Left cardiac atrium (tissue), 4 donors: Measurements from ENCODE around the gene GSDMA. TPM values are rescaled to one million over a fixed set of nuclear protein-coding genes. Genes with fewer than 3 reads are reported as not detected.
A peak's percentile ranks its signal among the peaks of the same experiment; 100 is the strongest.

Source experiments
- ATAC-seq, 2 donors: fragments of 200-7000 bp; cut with Tn5 transposase; one replicate each; pipeline ENCODE4 v1.9.1; 2020; ENCODE audit warnings: mild to moderate bottlenecking in 2 of 2, moderate library complexity in 2 of 2
- DNase-seq: peaks from one replicate; pipeline ENCODE4 v3.0.0-alpha.2; 2020
- intact Hi-C, 2 donors: fragments of 100-400 bp; cut with DNase I; formaldehyde crosslinking; loops; one replicate each; pipeline versions ENCODE4 v1.14.1 to v1.15.1; 2022 to 2023
- total RNA-seq, 2 donors: library from RNA; stranded (reverse); fragmentation: NEBNext Ultra II Directional; extraction: Animal tissue kit (Norgen Biotek cat#: 25700); gene quantifications; one replicate each; pipeline ENCODE4 v1.2.1, GENCODE V29; 2021
- donor health status: DM: no; HTN: yes; CAD: no.
- donor health status: DM: no; HTN: yes; CAD: no; lungs with severe emphysema.
- donor health status: DM: yes; HTN: yes; CAD: no.
- donor health status: Dilated cardiomyopathy.

Gene GSDMA
- total RNA-seq, 2 donors from 2014 or later, result 1.3 TPM

DNA sequence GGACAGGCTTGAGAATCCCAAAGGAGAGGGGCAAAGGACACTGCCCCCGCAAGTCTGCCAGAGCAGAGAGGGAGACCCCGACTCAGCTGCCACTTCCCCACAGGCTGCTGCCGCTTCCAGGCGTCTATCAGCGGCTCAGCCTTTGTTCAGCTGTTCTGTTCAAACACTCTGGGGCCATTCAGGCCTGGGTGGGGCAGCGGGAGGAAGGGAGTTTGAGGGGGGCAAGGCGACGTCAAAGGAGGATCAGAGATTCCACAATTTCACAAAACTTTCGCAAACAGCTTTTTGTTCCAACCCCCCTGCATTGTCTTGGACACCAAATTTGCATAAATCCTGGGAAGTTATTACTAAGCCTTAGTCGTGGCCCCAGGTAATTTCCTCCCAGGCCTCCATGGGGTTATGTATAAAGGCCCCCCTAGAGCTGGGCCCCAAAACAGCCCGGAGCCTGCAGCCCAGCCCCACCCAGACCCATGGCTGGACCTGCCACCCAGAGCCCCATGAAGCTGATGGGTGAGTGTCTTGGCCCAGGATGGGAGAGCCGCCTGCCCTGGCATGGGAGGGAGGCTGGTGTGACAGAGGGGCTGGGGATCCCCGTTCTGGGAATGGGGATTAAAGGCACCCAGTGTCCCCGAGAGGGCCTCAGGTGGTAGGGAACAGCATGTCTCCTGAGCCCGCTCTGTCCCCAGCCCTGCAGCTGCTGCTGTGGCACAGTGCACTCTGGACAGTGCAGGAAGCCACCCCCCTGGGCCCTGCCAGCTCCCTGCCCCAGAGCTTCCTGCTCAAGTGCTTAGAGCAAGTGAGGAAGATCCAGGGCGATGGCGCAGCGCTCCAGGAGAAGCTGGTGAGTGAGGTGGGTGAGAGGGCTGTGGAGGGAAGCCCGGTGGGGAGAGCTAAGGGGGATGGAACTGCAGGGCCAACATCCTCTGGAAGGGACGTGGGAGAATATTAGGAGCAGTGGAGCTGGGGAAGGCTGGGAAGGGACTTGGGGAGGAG is 52.5 kb downstream of the GSDMA start, which contains the start of gene CSF3:
Gene CSF3, plus strand, starts transcription at position 436 of the 993 bp plus-strand sequence. Its CDS starts 35 bp downstream, at position 471.
- DNase-seq (no peak), ATAC-seq (no peak)
- intact Hi-C loops, result loop anchor here (5.0 to 10.0 kb wide), 3 partner anchors 162 to 270 kb away; partner anchors contain the start of genes CDC6 (in 1 of the 2) and RAPGEFL1 (in 1 of the 2)

- DNase-seq, result no peak
- no peak for ATAC-seq
- intact Hi-C loops, result loop anchor here (5.0 to 10.0 kb wide), 3 partner anchors 161 to 269 kb away; partner anchors contain the start of genes CDC6 (in 1 of the 2) and RAPGEFL1 (in 1 of the 2)
Observed at GRCh38 chr17:40015998-40016985, 53.5 kb downstream of the GSDMA start.

DNA sequence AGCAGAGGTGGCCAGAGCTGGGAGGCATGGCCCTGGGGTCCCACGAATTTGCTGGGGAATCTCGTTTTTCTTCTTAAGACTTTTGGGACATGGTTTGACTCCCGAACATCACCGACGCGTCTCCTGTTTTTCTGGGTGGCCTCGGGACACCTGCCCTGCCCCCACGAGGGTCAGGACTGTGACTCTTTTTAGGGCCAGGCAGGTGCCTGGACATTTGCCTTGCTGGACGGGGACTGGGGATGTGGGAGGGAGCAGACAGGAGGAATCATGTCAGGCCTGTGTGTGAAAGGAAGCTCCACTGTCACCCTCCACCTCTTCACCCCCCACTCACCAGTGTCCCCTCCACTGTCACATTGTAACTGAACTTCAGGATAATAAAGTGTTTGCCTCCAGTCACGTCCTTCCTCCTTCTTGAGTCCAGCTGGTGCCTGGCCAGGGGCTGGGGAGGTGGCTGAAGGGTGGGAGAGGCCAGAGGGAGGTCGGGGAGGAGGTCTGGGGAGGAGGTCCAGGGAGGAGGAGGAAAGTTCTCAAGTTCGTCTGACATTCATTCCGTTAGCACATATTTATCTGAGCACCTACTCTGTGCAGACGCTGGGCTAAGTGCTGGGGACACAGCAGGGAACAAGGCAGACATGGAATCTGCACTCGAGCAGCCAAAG is 54.7 kb downstream of the GSDMA start:
- ATAC-seq, result no peak
- DNase-seq, result peak; percentile 48
- intact Hi-C loops, result loop anchor here (5.0 to 10.0 kb wide), 3 partner anchors 160 to 267 kb away; partner anchors contain the start of genes CDC6 (in 1 of the 2) and RAPGEFL1 (in 1 of the 2)

DNA sequence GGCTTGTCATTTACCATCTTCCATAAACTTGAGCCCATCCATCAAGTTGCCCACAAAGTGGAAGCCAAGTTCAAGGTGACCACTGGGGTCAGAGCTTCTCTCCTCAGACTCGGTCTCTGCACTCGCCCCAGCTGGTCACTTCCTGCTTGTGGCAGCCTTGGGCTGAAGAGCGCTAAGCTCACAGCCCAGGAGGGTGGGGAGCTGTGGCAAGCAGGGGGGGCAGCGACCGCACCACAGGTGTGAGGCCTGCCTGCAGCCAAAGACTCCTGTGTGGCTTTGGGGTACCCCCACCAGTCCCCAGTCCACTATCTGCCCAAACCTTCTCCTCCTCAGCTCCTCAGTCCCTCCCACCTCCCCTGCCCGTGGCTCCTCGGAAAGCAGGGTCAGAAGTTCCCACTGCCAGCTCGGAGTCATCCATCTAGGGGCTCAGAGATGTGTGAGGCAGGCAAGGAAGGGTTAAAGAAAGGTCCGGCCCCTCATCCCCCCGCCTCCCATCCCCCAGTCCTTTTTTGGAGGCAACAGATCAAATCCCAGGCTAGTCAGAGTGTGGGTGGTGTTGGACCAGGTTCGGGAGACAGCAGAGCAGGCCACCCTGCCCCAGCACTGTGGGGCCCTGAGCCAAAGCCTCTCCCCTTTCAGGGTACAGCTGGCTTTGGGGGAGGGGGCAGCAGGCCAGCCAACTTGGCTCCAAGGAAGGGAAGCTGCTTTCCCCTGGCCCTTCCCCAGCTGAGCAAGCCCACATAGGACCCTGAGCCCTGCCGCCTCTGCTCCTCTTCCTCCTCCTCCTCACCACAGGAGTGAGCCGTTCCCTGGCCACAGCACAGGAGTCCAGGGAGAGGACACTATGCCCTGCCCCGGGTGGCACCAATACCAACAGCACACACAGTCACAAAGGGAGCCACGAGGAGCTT is 55.7 kb downstream of the GSDMA start:
- ATAC-seq (peak; percentile 32 to 39), DNase-seq (peak; percentile 63)
- intact Hi-C loops, result loop anchor here (5.0 to 10.0 kb wide), 3 partner anchors 159 to 266 kb away; partner anchors contain the start of genes CDC6 (in 1 of the 2) and RAPGEFL1 (in 1 of the 2)

DNA sequence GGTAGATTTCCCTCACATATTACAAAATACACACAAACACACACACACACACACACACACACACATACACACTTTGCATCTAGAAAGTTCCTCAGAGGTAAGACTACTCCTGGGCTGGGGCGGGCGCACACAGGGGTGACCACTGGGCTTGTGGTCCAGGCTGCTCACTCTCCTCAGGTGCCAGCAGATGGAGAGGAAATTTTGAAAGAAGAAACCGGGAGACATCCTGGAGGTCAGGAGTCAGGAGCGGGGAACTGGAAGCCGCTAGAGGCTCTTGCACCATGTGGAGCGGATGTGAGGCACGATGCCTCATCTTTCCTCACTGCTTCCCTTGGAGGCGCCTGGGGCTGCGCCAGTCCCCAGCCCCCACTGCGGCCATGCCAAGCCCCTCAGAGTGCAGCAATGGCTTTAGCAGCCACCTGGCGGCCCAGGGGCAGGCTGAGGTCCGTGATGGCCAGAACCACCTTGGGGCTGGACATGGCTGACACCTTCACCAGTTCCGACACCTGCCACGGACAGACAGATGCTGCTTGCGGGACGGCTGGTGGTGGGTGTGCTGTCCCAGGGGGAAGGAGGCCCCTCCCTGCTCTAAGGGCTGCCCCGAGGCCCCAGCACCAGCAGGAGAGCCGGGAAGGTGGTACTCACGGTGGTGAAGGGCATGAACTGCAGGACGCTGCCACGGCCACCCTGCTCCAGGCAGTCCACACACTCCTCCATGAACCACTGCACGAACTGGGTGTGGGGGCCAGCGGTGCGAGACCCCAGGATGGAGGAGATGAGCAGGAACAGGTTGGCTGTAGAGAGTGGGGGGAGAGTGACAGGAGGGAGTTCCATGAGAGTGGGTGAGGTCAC is 56.6 kb downstream of the GSDMA start:
- DNase-seq, result peak; percentile 48
- peak in 1 of 2 donors; percentile 11 for ATAC-seq
- intact Hi-C loops, result loop anchor here (5.0 to 10.0 kb wide), 3 partner anchors 158 to 265 kb away; partner anchors contain the start of genes CDC6 (in 1 of the 2) and RAPGEFL1 (in 1 of the 2)

DNA sequence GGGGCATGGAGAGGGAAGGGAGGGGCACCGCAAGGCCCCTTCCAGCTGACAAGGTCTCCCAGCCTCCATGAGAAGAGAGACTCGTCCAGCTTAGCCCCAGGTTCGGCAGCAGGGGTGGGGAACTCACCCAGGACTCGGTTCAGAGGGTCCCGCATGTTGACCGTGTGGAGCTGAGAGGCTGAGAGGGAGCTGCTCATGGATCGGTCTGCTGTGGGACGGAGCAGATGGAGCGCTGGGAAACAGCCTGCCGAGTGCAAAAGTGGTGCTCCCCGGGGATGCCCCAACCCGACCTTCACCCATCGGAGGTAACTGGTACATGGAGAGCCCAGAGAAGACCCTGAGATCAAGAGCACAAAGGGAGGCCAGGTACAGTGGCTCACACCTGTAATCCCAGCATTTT is 57.3 kb downstream of the GSDMA start:
- no peak for DNase-seq
- ATAC-seq, result no peak
- intact Hi-C loops, result no loop called here

GRCh38 chr17:40021451-40021971 is 58.7 kb downstream of the GSDMA start:
- peak; percentile 3 to 20 for ATAC-seq
- peak; percentile 50 for DNase-seq
- intact Hi-C loops, result no loop called here

GRCh38 chr17:40022497-40022896 is 59.7 kb downstream of the GSDMA start:
- ATAC-seq (no peak), DNase-seq (no peak)
- intact Hi-C loops, result no loop called here

GRCh38 chr17:40022961-40023541 is 60.2 kb downstream of the GSDMA start:
- DNase-seq (no peak), ATAC-seq (no peak)
- intact Hi-C loops, result no loop called here

DNA sequence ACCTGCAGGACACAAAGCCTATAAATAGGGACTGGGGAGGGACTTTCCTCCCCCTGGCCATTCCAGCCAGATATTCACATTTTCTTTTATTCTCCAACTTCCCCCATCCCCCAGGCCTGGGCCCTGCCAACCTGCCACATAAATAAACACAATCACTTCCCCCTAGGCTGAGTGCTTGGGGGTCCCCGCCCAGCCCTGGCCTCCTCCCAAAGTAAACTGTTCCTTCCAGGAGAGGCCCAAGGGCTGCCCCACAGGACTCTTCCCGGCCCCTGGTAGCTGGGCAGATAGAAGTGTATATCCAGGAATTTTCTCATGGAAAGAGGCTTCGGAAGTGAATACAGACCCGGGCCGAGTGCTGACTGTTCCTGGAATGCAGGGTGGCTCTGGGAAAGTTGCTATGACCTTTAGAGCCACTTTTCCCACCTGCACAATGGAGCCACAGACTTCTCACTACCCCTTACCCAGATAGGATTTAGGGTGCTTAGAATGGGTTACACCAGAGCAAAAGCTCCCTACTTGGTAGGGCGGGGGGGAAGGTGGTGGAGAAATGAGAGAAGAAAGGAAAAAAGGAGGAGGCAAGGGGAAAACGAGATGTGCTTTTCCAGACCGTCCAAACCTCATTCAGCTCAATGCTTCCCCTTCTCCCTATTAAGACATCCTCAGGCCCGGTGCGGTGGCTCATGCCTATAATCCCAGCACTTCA is 60.9 kb downstream of the GSDMA start:
- DNase-seq (peak; percentile 86), ATAC-seq (peak in 1 of 2 donors; percentile 18)
- intact Hi-C loops, result no loop called here

- intact Hi-C loops, result loop anchor here in 1 of 2 donors (5.0 kb wide), 1 partner anchor 42 kb away; no protein-coding TSS in a partner anchor
- ATAC-seq (no peak), DNase-seq (no peak)
Observed at GRCh38 chr17:40024901-40025300, 62.1 kb downstream of the GSDMA start.

GRCh38 chr17:40025559-40025958 is 62.8 kb downstream of the GSDMA start:
- intact Hi-C loops, result loop anchor here in 1 of 2 donors (5.0 kb wide), 1 partner anchor 42 kb away; no protein-coding TSS in a partner anchor
- DNase-seq (no peak), ATAC-seq (no peak)

GRCh38 chr17:40025991-40026815 is 63.4 kb downstream of the GSDMA start:
- DNase-seq, result no peak
- intact Hi-C loops, result loop anchor here in 1 of 2 donors (5.0 kb wide), 1 partner anchor 41 kb away; no protein-coding TSS in a partner anchor
- ATAC-seq, result no peak
